GM18499 (cell line): ENCODE results near the gene BDP1.
"Not testable (repeated sequence)": the region's sequence is repeated elsewhere in the genome, so short reads cannot be mapped to it uniquely, and the experiment has no call there.

Experiments
- ATAC-seq: cut with Tn5 transposase; IDR thresholded peaks from one replicate; pipeline ENCODE4 v1.9.1; 2021; ENCODE audit warnings: moderate number of reproducible peaks; ENCODE audit not compliant: insufficient read depth, unreplicated experiment

BDP1 gene

DNA sequence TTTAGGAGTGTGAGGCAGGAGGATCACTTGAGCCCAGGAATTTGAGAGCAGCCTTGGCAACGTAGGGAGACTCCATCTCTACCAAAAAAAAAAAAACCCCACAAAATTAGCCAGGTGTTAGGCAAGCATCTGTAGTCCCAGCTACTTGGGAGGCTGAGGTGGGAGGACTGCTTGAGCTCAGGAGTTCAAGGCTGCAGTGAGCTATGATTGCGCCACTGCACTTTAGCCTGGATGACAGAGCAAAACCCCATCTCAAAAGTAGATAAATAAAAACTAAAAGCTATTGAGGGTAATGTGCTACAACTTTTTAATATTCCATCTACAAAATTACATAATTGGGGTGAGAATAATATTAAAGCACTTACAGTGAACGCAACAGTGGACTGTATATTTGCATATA lies 5.9 kb downstream of the BDP1 start:
- no peak for ATAC-seq

- no peak for ATAC-seq
These were observed 15.7 kb downstream of the BDP1 start for GRCh38 chr5:71471193-71471592.

DNA sequence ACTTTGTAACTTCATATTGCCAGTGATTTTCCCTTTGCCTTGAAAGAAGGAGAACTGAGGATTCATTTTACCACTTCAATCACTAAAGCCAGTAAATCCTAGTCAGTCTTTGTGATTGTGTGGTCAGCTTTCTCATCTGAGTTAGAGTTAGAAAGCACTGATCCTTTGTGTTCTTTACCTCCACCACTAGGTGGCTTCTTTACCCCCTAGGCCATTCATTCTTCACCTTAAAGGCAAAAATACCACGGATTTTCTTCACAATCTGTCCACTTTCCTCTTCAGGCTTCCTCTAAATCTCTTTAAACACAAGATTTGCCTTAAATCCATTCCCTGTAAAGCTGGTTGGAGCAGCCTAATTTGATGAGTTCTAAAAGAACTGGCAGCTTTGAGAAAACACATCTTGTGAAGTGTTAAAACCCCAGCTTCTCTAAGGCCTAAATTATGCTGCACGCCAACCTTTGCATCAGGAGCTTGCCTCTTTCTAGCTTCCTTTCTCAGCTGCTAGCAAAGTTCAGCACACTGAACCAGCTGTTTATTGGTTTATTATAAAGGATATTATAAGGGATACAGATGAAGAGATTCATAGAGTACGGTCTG lies 20.4 kb downstream of the BDP1 start:
- no peak for ATAC-seq

GRCh38 chr5:71481441-71481840 lies 26.0 kb downstream of the BDP1 start:
- ATAC-seq, result no peak

- ATAC-seq, result no peak
These were observed 26.7 kb downstream of the BDP1 start for GRCh38 chr5:71482132-71482531.

GRCh38 chr5:71483355-71483754 lies 27.9 kb downstream of the BDP1 start:
- ATAC-seq, result no peak

GRCh38 chr5:71492817-71493615 lies 37.6 kb downstream of the BDP1 start:
- no peak for ATAC-seq

DNA sequence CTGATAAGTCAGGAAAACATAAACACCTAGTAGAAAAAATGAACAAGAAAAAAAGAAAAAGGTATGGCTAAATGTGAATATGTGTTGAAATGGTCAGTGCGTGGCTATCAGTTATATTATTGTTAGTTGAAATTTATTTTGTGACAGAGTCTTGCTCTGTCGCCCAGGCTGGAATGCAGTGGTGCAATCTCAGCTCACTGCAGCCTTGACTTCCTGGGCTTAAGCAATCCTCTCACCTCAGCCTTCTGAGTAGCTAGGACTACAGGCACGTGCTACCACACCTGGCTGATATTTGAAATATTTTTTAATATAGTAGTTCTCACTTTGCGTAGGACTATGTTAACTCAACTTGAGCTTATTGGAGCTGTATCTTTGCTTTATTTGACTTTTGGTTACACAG lies 38.8 kb downstream of the BDP1 start:
- ATAC-seq, result not testable (repeated sequence)

- not testable (repeated sequence) for ATAC-seq
These were observed 43.3 kb downstream of the BDP1 start for GRCh38 chr5:71498756-71499155.

- ATAC-seq, result no peak
These were observed 48.1 kb downstream of the BDP1 start for GRCh38 chr5:71503536-71503935.

- ATAC-seq, result no peak
These were observed 66.7 kb downstream of the BDP1 start for GRCh38 chr5:71522151-71522550.

GRCh38 chr5:71525611-71526010 lies 70.2 kb downstream of the BDP1 start:
- ATAC-seq, result not testable (repeated sequence)

DNA sequence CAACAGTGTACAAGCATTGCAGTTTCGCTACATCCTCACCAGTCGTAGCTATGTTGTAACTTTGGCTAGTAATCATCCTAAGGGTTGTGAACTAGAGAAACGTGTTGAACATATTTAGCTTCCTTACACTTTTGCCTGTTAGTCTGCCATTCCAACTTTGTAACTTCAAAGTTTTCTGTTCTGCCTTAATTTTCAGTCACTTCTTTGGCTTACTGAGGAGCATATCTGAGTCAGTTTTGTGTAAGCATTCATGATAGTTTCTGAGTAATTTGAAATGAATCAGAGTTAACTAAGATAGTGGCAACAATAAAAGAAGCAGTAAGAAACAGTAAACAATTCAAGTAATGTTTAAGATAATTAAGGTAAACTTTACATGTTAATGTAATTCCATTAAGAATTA lies 72.8 kb downstream of the BDP1 start:
- ATAC-seq, result no peak

- no peak for ATAC-seq
These were observed 74.2 kb downstream of the BDP1 start for GRCh38 chr5:71529682-71530081.

DNA sequence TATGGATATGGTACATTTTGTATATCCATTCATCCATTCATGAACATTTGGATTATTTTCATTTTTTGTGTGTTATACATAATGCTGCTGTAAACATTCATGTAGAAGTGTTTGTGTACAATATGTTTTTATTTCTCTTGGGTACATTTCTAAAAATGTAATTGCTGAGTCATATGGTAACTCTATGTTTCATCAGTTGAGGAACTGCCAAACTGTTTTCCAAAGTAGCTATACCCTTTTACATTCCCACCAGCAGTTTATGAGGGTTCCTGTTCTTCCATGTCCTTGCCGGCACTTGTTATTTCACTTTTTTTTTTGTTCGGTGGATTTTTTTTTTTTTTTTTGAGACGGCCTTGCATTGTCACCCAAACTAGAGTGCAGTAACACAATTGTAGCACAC lies 77.7 kb downstream of the BDP1 start:
- ATAC-seq, result no peak

DNA sequence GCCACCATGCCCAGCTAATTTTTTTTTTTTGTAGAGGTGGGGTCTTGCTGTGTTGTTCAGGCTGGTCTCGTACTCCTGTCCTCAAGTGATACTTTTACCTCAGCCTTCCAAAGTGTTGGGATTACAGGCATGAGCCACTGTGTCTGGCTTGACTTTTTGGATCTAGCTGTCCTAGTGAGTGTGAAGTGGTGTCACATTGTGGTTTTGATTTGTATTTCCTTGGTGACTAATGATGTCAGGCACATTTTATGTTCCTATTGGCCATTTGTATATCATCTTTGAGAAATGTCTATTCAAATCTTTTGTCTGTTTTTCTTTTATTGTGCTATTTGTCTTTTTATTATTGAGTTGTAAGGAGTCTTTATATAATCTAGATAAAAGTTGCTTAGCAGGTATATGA lies 78.2 kb downstream of the BDP1 start:
- no peak for ATAC-seq

DNA sequence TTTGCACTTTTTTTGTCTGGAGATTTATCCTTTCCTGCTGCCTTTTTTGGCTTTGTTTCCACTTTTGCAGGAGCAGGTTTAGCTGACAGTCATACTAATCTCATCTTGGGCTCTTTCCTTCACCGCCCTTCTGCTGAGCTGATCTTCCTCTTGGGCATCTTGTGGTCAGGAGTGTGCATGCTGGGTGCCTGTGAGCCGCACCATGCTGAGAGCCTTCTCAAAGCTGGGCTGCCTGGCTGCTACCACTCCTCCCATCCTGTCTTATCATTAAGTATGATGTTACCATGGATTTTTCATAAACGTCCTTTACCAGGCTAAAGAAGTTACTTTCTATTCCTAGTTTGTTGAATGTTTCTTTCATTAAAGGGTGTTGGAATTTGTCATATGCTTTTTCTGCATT lies 82.2 kb downstream of the BDP1 start:
- ATAC-seq, result no peak

DNA sequence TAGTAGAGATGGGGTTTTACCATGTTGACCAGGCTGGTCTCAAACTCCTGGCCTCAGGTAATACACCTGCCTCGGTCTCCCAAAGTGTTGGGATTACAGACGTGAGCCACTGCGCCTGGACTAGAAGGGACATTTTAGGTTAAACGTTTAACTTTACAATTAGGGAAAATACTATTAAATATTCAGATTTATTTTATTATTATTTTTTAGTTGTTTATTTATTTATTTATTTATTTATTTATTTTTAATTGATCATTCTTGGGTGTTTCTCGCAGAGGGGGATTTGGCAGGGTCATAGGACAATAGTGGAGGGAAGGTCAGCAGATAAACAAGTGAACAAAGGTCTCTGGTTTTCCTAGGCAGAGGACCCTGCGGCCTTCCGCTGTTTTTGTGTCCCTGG lies 95.4 kb downstream of the BDP1 start:
- not testable (repeated sequence) for ATAC-seq

DNA sequence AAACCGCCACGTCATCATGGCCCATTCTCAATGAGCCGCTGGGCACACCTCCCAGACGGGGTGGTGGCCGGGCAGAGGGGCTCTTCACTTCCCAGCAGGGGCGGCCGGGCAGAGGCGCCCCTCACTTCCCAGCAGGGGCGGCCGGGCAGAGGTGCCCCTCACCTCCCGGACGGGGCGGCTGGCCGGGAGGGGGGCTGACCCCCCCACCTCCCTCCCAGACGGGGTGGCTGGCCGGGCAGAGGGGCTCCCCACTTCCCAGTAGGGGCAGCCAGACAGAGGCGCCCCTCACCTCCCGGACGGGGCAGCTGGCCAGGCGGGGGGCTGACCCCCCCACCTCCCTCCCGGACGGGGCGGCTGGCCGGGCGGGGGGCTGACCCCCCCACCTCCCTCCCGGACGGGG lies 96.1 kb downstream of the BDP1 start:
- ATAC-seq, result not testable (repeated sequence)

GRCh38 chr5:71552026-71552749 lies 96.7 kb downstream of the BDP1 start:
- not testable (repeated sequence) for ATAC-seq

- ATAC-seq, result no peak
These were observed 107.7 kb downstream of the BDP1 start for GRCh38 chr5:71563161-71563560.
